Epithelial cell of esophagus (primary cell): Measurements from ENCODE around the gene FOXJ1.

Experiments used
- DNase-seq: peaks from one replicate; pipeline ENCODE4 v3.0.0; 2010; ENCODE audit warnings: low read depth
- H3K4me3 ChIP-seq: 2 replicates; pipeline ENCODE4 v1.5.1; 2011; ENCODE audit warnings: mild to moderate bottlenecking, low read length, control low read depth
- TF ChIP-seq, protein P1 (sequence below): IDR thresholded peaks from 2 replicates; pipeline ENCODE4 v1.5.1; 2011; ENCODE audit warnings: low read depth, mild to moderate bottlenecking, low read length, control low read depth, inconsistent platforms; ENCODE audit not compliant: insufficient read depth; ENCODE audit errors: missing control alignments

Gene FOXJ1

DNA sequence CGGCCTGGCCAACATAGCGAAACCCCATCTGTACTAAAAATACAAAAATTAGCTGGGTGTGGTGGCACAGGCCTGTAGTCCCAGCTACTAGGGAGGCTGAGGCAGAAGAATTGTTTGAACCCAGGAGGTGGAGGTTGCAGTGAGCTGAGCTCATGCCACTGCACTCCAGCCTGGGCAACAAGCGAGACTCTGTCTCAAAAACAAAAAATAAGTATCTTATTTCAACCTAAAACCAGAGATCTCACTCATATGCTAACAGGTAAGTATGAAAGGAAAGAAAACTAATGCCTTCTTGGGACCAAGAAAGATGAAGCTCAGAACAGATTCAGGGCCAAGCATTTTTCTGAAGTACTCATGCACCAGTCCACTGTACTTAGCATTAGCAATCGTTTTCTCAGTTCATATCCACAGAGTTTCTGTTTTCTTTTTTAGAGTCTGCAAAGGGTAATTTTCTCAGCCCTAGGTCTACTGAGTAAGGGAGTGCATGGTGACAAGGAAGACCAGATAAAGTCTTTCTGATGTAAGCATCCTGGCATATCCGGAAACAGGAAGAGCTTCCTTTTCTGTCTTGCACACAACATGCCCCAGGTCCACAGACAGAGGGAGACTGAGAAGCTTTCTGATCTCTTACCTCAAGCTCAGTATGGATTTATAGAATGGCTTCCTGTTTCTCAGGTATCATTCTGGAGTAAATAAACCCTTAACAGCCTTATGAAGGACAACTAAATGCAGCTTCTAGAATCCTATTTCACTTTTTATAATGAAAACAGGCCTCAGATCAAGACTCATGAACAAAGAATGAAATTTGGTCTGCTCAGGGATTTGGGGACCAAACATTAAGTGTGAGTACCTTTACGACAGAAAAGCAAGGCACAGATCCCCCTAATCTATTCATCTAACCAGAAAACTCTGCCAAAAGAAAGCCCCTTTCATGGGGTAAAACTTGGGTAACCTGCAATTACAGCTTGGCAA, 38.7 kb upstream of the FOXJ1 start:
- DNase-seq: peak; percentile 31
- TF ChIP-seq, protein P1, sequence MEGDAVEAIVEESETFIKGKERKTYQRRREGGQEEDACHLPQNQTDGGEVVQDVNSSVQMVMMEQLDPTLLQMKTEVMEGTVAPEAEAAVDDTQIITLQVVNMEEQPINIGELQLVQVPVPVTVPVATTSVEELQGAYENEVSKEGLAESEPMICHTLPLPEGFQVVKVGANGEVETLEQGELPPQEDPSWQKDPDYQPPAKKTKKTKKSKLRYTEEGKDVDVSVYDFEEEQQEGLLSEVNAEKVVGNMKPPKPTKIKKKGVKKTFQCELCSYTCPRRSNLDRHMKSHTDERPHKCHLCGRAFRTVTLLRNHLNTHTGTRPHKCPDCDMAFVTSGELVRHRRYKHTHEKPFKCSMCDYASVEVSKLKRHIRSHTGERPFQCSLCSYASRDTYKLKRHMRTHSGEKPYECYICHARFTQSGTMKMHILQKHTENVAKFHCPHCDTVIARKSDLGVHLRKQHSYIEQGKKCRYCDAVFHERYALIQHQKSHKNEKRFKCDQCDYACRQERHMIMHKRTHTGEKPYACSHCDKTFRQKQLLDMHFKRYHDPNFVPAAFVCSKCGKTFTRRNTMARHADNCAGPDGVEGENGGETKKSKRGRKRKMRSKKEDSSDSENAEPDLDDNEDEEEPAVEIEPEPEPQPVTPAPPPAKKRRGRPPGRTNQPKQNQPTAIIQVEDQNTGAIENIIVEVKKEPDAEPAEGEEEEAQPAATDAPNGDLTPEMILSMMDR: peak; percentile 18
- H3K4me3 ChIP-seq: no peak overlapping the region

DNA sequence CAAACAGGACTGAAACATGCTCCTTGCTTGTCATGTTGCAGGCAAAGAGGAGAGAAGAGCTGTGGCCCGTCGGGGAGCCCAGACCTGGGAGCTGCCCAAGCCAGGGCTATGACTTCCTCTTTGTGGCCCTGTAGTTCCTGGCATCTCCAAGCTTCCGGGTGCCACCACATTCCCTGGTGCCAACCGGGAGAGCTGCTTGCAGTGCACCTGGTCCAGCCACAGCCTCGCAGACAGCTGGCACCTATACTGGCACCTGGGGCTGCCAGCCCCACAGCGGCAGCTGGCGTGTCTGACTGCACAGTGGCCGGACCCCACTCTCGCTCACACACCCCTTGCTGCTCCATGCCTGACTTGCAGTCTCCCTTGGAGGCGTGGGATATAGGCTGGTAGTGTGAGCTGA, 37.1 kb upstream of the FOXJ1 start:
- TF ChIP-seq, protein P1: no peak
- no peak overlapping the region for H3K4me3 ChIP-seq
- no peak for DNase-seq

GRCh38 chr17:76176701-76177574, 35.9 kb upstream of the FOXJ1 start:
- TF ChIP-seq, protein P1: no peak
- no peak for DNase-seq

GRCh38 chr17:76174037-76174436, 33.0 kb upstream of the FOXJ1 start:
- no peak for DNase-seq
- H3K4me3 ChIP-seq: no peak overlapping the region
- TF ChIP-seq, protein P1: no peak

More at GRCh38 chr17:76176701-76177574, 35.9 kb upstream of the FOXJ1 start:
- H3K4me3 ChIP-seq: no peak overlapping the region

GRCh38 chr17:76173474-76173873, 32.4 kb upstream of the FOXJ1 start:
- DNase-seq: no peak
- TF ChIP-seq, protein P1: no peak
- no peak overlapping the region for H3K4me3 ChIP-seq

DNA sequence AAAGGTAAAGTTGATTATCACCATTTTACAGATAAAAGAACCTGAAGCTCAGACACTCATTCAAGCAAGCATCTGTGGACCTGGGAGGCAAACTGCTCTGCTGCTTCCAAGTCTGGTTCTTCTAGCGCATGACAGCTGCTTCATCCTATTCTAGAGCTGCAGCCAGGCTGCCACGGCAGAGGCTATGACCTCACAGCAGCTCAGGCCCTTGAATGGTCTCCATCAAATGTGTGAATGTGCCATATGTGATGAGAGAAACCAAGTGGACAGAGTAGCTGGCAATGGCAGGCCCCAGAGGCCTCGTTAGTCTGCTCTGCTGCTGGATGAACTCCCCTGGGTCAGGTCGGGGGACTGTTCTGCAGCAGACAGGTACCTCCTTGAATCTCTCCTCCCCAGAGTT, 30.7 kb upstream of the FOXJ1 start:
- no peak for DNase-seq
- TF ChIP-seq, protein P1: no peak
- H3K4me3 ChIP-seq: no peak overlapping the region
